Mesodermal cell (in vitro differentiated cells): ENCODE measurements around the gene PLXNA4.

Source experiments
- H3K27ac ChIP-seq: 2 replicates; pipeline ENCODE4 v1.7.0; 2013; ENCODE audit warnings: mild to moderate bottlenecking, low read depth, low read length, moderate library complexity; ENCODE audit not compliant: severe bottlenecking
- H3K36me3 ChIP-seq: 2 replicates; pipeline ENCODE4 v1.7.1; 2013; ENCODE audit warnings: mild to moderate bottlenecking, low read length, moderate library complexity; ENCODE audit not compliant: control insufficient read depth, insufficient read depth
- H3K4me1 ChIP-seq: one replicate; pipeline ENCODE4 v1.7.1; 2013; ENCODE audit warnings: mild to moderate bottlenecking, low read length; ENCODE audit not compliant: insufficient read depth, control insufficient read depth, poor library complexity, severe bottlenecking
- H3K4me3 ChIP-seq: 2 replicates; pipeline ENCODE4 v1.7.0; 2013; ENCODE audit warnings: low read length, control low read depth, mild to moderate bottlenecking; ENCODE audit not compliant: insufficient read depth, poor library complexity, severe bottlenecking; ENCODE audit errors: extremely low read depth
- H3K9me3 ChIP-seq: 2 replicates; pipeline ENCODE4 v1.7.1; 2013; ENCODE audit warnings: mild to moderate bottlenecking, low read length, moderate library complexity; ENCODE audit not compliant: control insufficient read depth
- WGBS, 2 experiments: methylation state at CpG; one replicate each; pipeline ENCODE4 v1.1.5; 2013; ENCODE audit warnings: missing lambda C conversion rate in 2 of 2; ENCODE audit not compliant: insufficient coverage in 2 of 2; 5-methylcytosine and 5-hydroxymethylcytosine counted together

PLXNA4 gene

DNA sequence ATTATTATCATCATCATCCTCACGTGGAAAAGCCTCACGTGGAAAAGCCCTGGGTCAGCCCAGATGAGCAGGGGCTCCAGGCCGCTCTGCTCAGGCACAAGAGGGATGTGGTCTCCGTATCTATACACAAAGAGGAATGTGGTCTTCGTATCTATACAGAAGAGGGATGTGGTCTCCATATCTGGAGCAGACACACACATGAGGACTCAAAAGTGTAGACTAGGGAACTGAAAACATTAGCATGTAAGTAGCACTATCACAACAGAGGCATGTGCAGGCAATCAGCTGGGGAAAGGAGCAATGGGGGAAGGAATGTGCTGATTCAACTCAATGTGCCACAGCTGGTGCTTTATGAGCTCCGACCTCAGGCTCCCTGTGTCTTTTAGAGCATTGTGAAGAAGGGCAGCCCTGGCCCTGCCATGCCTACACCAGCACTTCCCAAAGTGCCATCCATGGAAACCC lies 86.5 kb downstream of the PLXNA4 start:
- H3K4me3 ChIP-seq = no peak overlapping the region
- WGBS, 2 experiments = 85 to 93% methylated on average over 3 to 5 of the region's 6 CpGs
- H3K4me1 ChIP-seq = no peaks in the 10 kb centered on the region
- no peak overlapping the region for H3K27ac ChIP-seq
- no peaks in the 10 kb centered on the region for H3K9me3 ChIP-seq
- H3K36me3 ChIP-seq = no peaks in the 10 kb centered on the region

DNA sequence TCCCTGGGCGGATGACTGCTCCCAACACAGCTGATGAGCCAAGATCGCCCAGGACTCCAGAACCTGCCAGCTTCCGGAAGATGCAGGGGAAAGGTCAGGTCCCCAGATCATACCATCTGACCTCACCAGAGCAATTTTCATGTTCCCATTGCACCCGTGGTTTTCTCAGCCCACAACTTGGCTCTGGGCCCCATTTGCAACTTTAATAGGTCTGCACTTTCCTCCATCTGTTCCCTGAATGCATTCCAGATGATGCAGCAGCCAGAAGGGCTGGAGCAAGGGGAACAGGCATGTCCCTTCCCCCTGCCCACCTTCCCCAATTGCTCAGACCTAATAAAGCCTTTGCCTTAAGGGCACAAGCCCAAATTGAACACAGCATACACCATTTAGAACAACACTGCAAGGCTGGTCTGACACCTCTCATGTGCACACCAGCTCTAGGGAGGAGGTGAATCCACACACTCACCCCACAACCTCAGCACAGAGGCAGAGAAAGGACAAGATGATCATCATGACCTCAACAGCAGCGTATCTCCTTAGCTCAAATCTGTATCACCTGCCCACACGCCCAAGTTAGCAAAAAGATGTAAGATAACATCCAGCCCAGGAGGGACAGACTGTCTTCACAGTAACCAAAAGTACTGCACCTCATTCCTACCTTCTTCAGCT lies 87.5 kb downstream of the PLXNA4 start:
- H3K4me1 ChIP-seq = no peaks in the 10 kb centered on the region
- no peaks in the 10 kb centered on the region for H3K36me3 ChIP-seq
- H3K4me3 ChIP-seq = no peak overlapping the region
- WGBS, 2 experiments = 91 to 92% methylated on average over 5 to 6 of the region's 6 CpGs
- H3K27ac ChIP-seq = no peak overlapping the region
- no peaks in the 10 kb centered on the region for H3K9me3 ChIP-seq

- 67 to 73% methylated on average over 6 of the region's 6 CpGs for WGBS, 2 experiments
- H3K4me3 ChIP-seq = no peak overlapping the region
Measured at GRCh38 chr7:132486274-132486610, 90.0 kb downstream of the PLXNA4 start.

GRCh38 chr7:132485600-132486273 lies 90.5 kb downstream of the PLXNA4 start:
- no peak overlapping the region for H3K27ac ChIP-seq
- no peaks in the 10 kb centered on the region for H3K4me1 ChIP-seq
- H3K36me3 ChIP-seq = no peaks in the 10 kb centered on the region
- 83 to 90% methylated on average over 7 to 8 of the region's 9 CpGs for WGBS, 2 experiments
- no peaks in the 10 kb centered on the region for H3K9me3 ChIP-seq
- no peak overlapping the region for H3K4me3 ChIP-seq

More at GRCh38 chr7:132486274-132486610, 90.0 kb downstream of the PLXNA4 start:
- Histone ChIP-seq H3K27ac (no peak overlapping the region), H3K36me3 (no peaks in the 10 kb centered on the region), H3K4me1 (no peaks in the 10 kb centered on the region), H3K9me3 (no peaks in the 10 kb centered on the region)

DNA sequence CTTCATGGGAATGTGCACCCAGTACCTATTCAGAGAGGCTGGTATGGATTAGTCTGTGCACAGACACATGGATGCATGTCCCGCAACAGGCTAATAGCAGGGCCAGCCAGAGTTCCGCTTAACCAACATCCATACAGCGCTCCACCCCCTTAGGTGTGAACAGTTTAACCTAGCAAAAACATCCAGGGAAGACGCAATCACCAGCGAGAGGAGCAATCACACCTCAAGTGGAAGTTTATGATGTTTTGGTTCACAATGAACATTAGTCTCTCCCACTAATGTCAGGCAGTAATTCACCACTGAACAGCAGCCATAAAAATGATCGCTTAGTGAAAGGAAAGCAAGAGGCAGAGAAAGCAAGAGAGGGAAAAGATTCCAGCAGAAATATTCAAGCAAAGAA lies 91.1 kb downstream of the PLXNA4 start:
- no peaks in the 10 kb centered on the region for H3K9me3 ChIP-seq
- H3K4me3 ChIP-seq = no peak overlapping the region
- 89% methylated on average over 6 of the region's 6 CpGs; no CpG with 5 or more reads in 1 of the 2 experiments for WGBS, 2 experiments
- H3K36me3 ChIP-seq = no peaks in the 10 kb centered on the region
- H3K4me1 ChIP-seq = no peaks in the 10 kb centered on the region
- no peak overlapping the region for H3K27ac ChIP-seq

- Histone ChIP-seq H3K9me3 (no peaks in the 10 kb centered on the region), H3K4me1 (no peaks in the 10 kb centered on the region), H3K27ac (no peak overlapping the region), H3K36me3 (no peaks in the 10 kb centered on the region), H3K4me3 (no peak overlapping the region)
- 83 to 96% methylated on average over 7 to 8 of the region's 8 CpGs for WGBS, 2 experiments
Measured at GRCh38 chr7:132482866-132483265, 93.4 kb downstream of the PLXNA4 start.

GRCh38 chr7:132480534-132480933 lies 95.7 kb downstream of the PLXNA4 start:
- no peaks in the 10 kb centered on the region for H3K36me3 ChIP-seq
- H3K27ac ChIP-seq = no peak overlapping the region
- H3K4me3 ChIP-seq = no peak overlapping the region
- 88% methylated on average over 4 to 6 of the region's 9 CpGs for whole genome bisulfite sequencing, 2 experiments
- H3K9me3 ChIP-seq = no peaks in the 10 kb centered on the region
- peaks cover 3% of the 10 kb centered on the region for H3K4me1 ChIP-seq

DNA sequence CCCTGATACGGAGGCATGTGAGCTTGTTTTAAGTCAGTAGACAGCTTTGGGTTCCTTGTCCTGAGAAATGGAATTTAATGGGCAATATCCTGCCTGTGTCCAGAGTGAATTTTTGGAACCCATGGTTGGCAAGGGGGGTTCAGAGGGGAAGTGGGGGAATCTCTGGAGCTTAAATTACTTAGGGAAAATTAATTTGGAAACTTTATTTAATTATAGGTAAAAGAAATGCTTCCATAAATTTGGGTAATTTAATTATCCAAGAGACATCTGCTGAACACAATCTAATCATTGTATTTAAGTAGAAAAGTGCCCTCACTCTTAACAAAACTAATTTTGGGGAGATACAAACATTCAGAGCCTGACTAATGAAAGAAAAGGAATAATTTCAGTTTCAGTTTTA lies 99.7 kb downstream of the PLXNA4 start:
- no peak overlapping the region for H3K4me3 ChIP-seq
- H3K36me3 ChIP-seq = no peaks in the 10 kb centered on the region

GRCh38 chr7:132475669-132476116 lies 100.6 kb downstream of the PLXNA4 start:
- Histone ChIP-seq H3K9me3 (no peaks in the 10 kb centered on the region), H3K4me1 (peaks cover 28% of the 10 kb centered on the region), H3K36me3 (no peaks in the 10 kb centered on the region), H3K27ac (no peak overlapping the region), H3K4me3 (no peak overlapping the region)
- WGBS, 2 experiments = 17 to 23% methylated on average over 3 to 7 of the region's 8 CpGs

More for the DNA sequence above, 99.7 kb downstream of the PLXNA4 start:
- no peak overlapping the region for H3K27ac ChIP-seq
- WGBS, 2 experiments = 100% methylated on average over 1 of the region's 1 CpG; no CpG with 5 or more reads in 1 of the 2 experiments
- no peaks in the 10 kb centered on the region for H3K9me3 ChIP-seq
- peaks cover 26% of the 10 kb centered on the region for H3K4me1 ChIP-seq

DNA sequence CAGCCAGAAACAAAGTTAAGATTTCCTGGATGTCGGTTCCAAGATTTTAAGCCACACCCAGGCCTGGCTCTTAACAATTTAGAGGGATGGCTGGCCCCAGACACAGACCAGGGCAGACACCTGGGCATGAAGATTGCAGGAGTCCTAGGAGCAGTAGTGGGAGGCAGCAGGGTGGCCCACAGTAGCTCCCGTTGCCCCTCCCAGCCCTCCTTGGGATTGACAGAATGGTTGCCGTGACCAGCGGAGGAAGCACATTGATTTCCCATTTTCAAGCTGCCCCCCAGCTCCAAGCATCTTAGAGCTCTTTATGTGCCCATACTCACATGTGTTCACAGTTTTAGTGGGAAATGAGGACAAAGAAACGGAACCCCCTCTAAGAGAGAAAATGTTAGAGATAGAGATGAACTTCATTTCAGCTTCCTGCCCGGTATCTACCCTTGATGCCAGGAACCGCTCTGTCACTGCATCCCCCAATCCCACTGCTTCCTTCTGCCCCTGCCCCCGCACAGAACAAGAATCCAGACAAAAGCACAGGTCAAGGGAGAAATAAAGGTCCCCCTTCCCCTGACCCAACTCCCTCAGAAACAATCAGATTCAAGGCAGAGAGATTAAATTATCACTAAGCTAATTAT lies 101.1 kb downstream of the PLXNA4 start:
- H3K36me3 ChIP-seq = no peaks in the 10 kb centered on the region
- H3K4me3 ChIP-seq = no peak overlapping the region
- H3K27ac ChIP-seq = no peak overlapping the region
- H3K9me3 ChIP-seq = no peaks in the 10 kb centered on the region
- WGBS, 2 experiments = 27 to 49% methylated on average over 3 to 7 of the region's 8 CpGs
- H3K4me1 ChIP-seq = peaks cover 30% of the 10 kb centered on the region
